GM12864 (cell line): ENCODE data around the gene ITPRIPL1.
A peak's percentile ranks its signal among the peaks of the same experiment; 100 is the strongest.

Experiments used
- DNase-seq: peaks from one replicate; pipeline ENCODE4 v3.0.0-alpha.2; 2011; ENCODE audit warnings: low read depth
- H3K4me3 ChIP-seq: 2 replicates; pipeline ENCODE4 v1.5.1; 2011; ENCODE audit warnings: mild to moderate bottlenecking, low read depth, low read length, control low read depth
- CTCF ChIP-seq: IDR thresholded peaks from 2 replicates; pipeline ENCODE4 v1.5.1; 2011; ENCODE audit warnings: low read depth, mild to moderate bottlenecking, moderate library complexity, low read length, control low read depth, inconsistent platforms; ENCODE audit errors: missing control alignments

ITPRIPL1 gene

DNA sequence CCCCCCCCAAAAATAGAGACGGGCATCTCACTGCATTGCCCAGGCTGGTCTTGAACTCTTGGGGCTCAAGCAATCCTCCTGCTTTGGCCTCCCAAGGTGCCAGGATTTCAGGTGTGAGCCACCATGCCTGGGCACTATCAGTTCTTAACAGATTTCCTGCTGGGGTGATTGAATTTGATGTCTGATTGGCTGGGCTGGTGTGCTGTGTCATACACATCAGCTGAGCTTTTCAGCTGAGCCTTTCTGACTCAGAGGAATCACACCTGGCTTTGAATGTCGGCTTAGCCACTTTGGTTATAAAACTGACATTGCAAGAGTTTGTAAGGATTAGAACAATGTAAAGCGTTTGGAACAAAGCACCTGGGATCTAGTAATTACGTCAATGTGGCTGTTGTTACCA, 29.4 kb downstream of the ITPRIPL1 start:
- no peak for DNase-seq
- no peak for TF ChIP-seq CTCF
- H3K4me3 ChIP-seq = no peak overlapping the region

DNA sequence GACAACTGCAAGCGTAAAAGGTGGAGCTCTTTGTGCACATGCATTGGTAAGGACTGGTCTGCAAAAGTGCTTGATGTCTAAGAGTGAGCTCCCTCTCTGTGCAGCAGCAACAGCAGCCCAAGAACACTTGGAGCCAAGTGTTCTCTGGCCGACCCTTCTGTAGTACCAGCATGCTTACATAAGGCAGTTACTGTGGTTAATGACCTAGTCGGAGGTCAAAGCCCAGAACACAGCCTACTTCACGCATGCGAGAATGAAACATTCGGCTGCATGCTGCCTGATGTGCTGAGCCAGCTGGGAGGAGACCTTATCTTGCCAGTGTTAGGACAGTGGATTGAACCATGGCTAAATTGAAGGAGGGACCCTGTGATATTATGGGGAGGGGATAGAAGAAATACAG, 31.8 kb downstream of the ITPRIPL1 start:
- DNase-seq = no peak
- H3K4me3 ChIP-seq = no peak overlapping the region
- TF ChIP-seq CTCF = no peak

- no peak for DNase-seq
These were observed 34.2 kb downstream of the ITPRIPL1 start for GRCh38 chr2:96359310-96359709.

GRCh38 chr2:96359866-96360265, 34.7 kb downstream of the ITPRIPL1 start:
- H3K4me3 ChIP-seq = no peak overlapping the region
- no peak for DNase-seq
- no peak for TF ChIP-seq CTCF

More at GRCh38 chr2:96359310-96359709, 34.2 kb downstream of the ITPRIPL1 start:
- peak; percentile 37 for TF ChIP-seq CTCF
- no peak overlapping the region for H3K4me3 ChIP-seq

DNA sequence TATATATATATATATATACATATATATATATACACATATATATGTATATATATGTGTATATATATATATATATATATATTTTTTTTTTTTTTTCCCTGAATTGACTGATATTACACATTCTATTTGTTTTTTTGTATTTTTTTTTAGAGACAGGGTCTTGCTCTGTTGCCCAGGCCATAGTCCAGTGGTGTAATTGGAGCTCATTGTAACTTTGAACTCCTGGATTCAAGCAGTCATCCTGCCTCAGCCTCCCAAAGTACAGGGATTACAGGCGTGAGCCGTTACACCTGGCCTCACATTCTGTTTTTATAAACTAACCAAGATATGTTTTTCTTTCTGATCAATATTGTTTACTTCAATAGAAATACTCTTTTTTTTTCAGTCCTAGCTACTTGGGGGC, 36.6 kb downstream of the ITPRIPL1 start:
- no peak for TF ChIP-seq CTCF
- H3K4me3 ChIP-seq = no peak overlapping the region
- no peak for DNase-seq

DNA sequence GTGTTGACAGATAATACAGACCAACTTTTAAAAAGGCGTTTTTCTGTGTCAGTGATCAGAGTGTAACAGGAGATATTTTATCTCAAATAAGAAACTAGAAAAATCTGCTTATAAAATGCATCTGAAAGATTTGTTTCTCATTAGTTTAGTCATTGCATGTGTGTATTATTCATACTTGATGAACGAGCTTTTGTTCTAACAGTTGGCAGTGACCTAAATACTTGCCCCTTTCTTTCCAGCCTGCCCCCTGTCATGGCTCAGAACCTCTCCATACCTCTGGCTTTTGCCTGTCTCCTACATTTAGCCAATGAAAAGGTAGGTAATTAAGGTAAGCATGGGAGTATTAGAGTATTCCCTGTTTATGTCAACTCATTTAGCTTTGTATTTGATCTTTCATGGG, 44.1 kb downstream of the ITPRIPL1 start:
- DNase-seq = no peak
- no peak for TF ChIP-seq CTCF
- H3K4me3 ChIP-seq = no peak overlapping the region

DNA sequence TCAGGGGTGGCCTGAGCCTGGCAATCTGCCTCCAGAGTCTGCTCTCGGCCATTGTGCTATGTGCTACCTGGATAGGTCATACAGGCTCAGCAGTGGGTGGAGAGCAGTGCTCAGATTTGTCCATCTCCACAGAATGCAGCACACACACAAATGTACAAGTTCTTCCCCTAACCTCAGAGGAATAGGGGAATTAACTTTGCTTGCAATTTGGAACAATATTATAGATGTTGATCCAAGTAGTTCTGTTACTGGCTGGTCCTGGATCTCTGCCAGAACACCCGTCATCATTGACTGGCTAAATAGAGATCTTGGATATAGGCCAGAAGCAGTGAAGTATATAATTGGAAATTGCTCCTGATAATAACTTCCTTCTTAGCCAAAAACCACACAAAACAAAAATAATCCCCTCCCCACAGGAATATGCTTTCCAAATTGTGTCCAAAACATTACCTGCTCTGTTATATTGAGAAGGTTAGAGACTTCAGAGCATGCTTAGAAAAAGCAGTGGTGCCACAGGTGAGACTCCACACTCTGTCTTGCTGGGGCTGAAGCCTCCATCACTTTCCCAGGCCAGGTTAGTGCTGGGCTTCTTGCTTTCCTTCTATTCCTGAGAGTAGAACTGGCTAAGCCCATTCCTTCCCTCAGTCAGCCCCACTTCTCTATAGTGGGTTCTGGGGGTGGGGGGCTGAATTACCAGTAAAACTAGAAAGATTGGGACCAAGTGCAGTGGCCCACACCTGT, 49.3 kb downstream of the ITPRIPL1 start:
- DNase-seq = no peak
- H3K4me3 ChIP-seq = no peak overlapping the region
- no peak for TF ChIP-seq CTCF
